Glomerular endothelial cell (primary cell): ENCODE measurements around the gene C2CD3. TPM values are rescaled to one million over a fixed set of nuclear protein-coding genes. Genes with fewer than 3 reads are reported as not detected.

Experiments used
- DNase-seq: peaks from one replicate; pipeline ENCODE4 v3.0.0-alpha.2; 2011; ENCODE audit warnings: low read depth, low spot score; ENCODE audit errors: extremely low read depth
- total RNA-seq: library from RNA; depleted of rRNA; stranded (reverse); fragments of >200 nt; gene quantifications from 2 replicates; pipeline ENCODE4 v1.2.3, GENCODE V29; 2015

C2CD3 gene
- total RNA-seq, result 10.2 and 20.4 TPM in 2 replicates

- peak; percentile 97 for DNase-seq
Observed at GRCh38 chr11:74170694-74171629, at the start of gene C2CD3, which contains the start of gene PPME1. TSS of gene C2CD3 (minus strand) at chr11:74171002. CDS start at chr11:74170792, 210 bp downstream. TSS of gene PPME1 (plus strand) at chr11:74171289. CDS start at chr11:74171422, 133 bp downstream.

- no peak for DNase-seq
Observed at GRCh38 chr11:74220376-74220775, 49.6 kb upstream of the C2CD3 start.

GRCh38 chr11:74212533-74212932, 41.7 kb upstream of the C2CD3 start:
- no peak for DNase-seq

GRCh38 chr11:74208507-74208906, 37.7 kb upstream of the C2CD3 start:
- DNase-seq, result no peak

- DNase-seq, result no peak
Observed at GRCh38 chr11:74206746-74207145, 35.9 kb upstream of the C2CD3 start.

GRCh38 chr11:74205181-74205580, 34.4 kb upstream of the C2CD3 start:
- DNase-seq, result no peak

- no peak for DNase-seq
Observed at GRCh38 chr11:74204701-74205100, 33.9 kb upstream of the C2CD3 start.

GRCh38 chr11:74203966-74204365, 33.2 kb upstream of the C2CD3 start:
- no peak for DNase-seq

- DNase-seq, result no peak
Observed at GRCh38 chr11:74196781-74197486, 26.1 kb upstream of the C2CD3 start.

- DNase-seq, result no peak
Observed at GRCh38 chr11:74195828-74196227, 25.0 kb upstream of the C2CD3 start.

GRCh38 chr11:74185695-74186094, 14.9 kb upstream of the C2CD3 start:
- no peak for DNase-seq

- no peak for DNase-seq
Observed at GRCh38 chr11:74185285-74185684, 14.5 kb upstream of the C2CD3 start.

- no peak for DNase-seq
Observed at GRCh38 chr11:74182635-74183034, 11.8 kb upstream of the C2CD3 start.

GRCh38 chr11:74179234-74180052, 8.6 kb upstream of the C2CD3 start:
- no peak for DNase-seq

GRCh38 chr11:74175920-74176319, 5.1 kb upstream of the C2CD3 start:
- DNase-seq, result no peak

GRCh38 chr11:74171997-74172396, 1.2 kb upstream of the C2CD3 start:
- DNase-seq, result no peak

- no peak for DNase-seq
Observed at GRCh38 chr11:74171630-74171968, 797 bp upstream of the C2CD3 start.

GRCh38 chr11:74169738-74170458, 904 bp downstream of the C2CD3 start:
- DNase-seq, result no peak

- no peak for DNase-seq
Observed at GRCh38 chr11:74168838-74169237, 2.0 kb downstream of the C2CD3 start.
